HFFc6 (cell line): ENCODE measurements around the gene KLHL6. TPM values are rescaled to one million over a fixed set of nuclear protein-coding genes. Genes with fewer than 3 reads are reported as not detected.
"Not testable (repeated sequence)": the region's sequence is repeated elsewhere in the genome, so short reads cannot be mapped to it uniquely, and the experiment has no call there.

Experiments used
- DNase-seq: peaks from one replicate; pipeline ENCODE4 v3.0.0-alpha.2; 2018
- H3K27ac Mint-ChIP-seq: 2 replicates; pipeline ENCODE4 v1.8.0; 2020; ENCODE audit warnings: mild to moderate bottlenecking, mixed read lengths
- H3K27me3 Mint-ChIP-seq: 2 replicates; pipeline ENCODE4 v1.8.0; 2021; ENCODE audit warnings: mild to moderate bottlenecking, moderate library complexity, mixed read lengths; ENCODE audit not compliant: insufficient read depth
- H3K36me3 Mint-ChIP-seq: 2 replicates; pipeline ENCODE4 v1.8.0; 2021; ENCODE audit warnings: low read depth, mixed read lengths
- H3K4me1 Mint-ChIP-seq: 2 replicates; pipeline ENCODE4 v1.8.0; 2020; ENCODE audit warnings: low read depth, mixed read lengths
- H3K4me3 Mint-ChIP-seq: 2 replicates; pipeline ENCODE4 v1.8.0; 2020; ENCODE audit warnings: mild to moderate bottlenecking, moderate library complexity, mixed read lengths
- H3K9me3 Mint-ChIP-seq: 2 replicates; pipeline ENCODE4 v1.8.0; 2020; ENCODE audit warnings: mild to moderate bottlenecking, mixed read lengths
- CTCF ChIP-seq: fragments of 200-600 bp; sonication (generic); IDR thresholded peaks from 2 replicates; pipeline ENCODE4 v1.5.0; 2021; ENCODE audit warnings: antibody characterized with exemption, mild to moderate bottlenecking
- total RNA-seq, 6 experiments: library from RNA; stranded (reverse); fragmentation: NEBNext Ultra II Directional; extraction: Animal tissue kit (Norgen Biotek cat#: 25700); gene quantifications; 2 replicates in 1 of 6; 3 replicates in 5 of 6; pipeline ENCODE4 v1.2.3, GENCODE V29; 2021

KLHL6 gene
- total RNA-seq, 6 experiments from 2014 or later = not detected

GRCh38 chr3:183577346-183577745, 21.8 kb upstream of the KLHL6 start:
- Mint-ChIP-seq H3K4me3 (no peak overlapping the region), H3K4me1 (peaks cover 8% of the 10 kb centered on the region), H3K27ac (no peak overlapping the region), H3K36me3 (no peaks in the 10 kb centered on the region), H3K27me3 (peaks cover 28% of the 10 kb centered on the region), H3K9me3 (no peaks in the 10 kb centered on the region)
- no peak for TF ChIP-seq CTCF
- no peak for DNase-seq

GRCh38 chr3:183576487-183577107, 21.1 kb upstream of the KLHL6 start:
- peaks cover 30% of the 10 kb centered on the region for H3K27me3 Mint-ChIP-seq

GRCh38 chr3:183572935-183573334, 17.4 kb upstream of the KLHL6 start:
- H3K9me3 Mint-ChIP-seq = no peaks in the 10 kb centered on the region
- H3K27ac Mint-ChIP-seq = no peak overlapping the region
- H3K36me3 Mint-ChIP-seq = no peaks in the 10 kb centered on the region
- H3K4me3 Mint-ChIP-seq = no peak overlapping the region
- no peaks in the 10 kb centered on the region for H3K4me1 Mint-ChIP-seq
- H3K27me3 Mint-ChIP-seq = peaks cover 13% of the 10 kb centered on the region
- DNase-seq = no peak
- no peak for TF ChIP-seq CTCF

More at GRCh38 chr3:183576487-183577107, 21.1 kb upstream of the KLHL6 start:
- Mint-ChIP-seq H3K27ac (no peak overlapping the region), H3K9me3 (no peaks in the 10 kb centered on the region), H3K4me3 (no peak overlapping the region), H3K4me1 (peaks cover 8% of the 10 kb centered on the region), H3K36me3 (no peaks in the 10 kb centered on the region)
- DNase-seq = no peak
- TF ChIP-seq CTCF = no peak

- H3K36me3 Mint-ChIP-seq, H3K27ac Mint-ChIP-seq, H3K9me3 Mint-ChIP-seq, H3K4me3 Mint-ChIP-seq, DNase-seq, H3K4me1 Mint-ChIP-seq: not testable (repeated sequence)
- peaks cover 13% of the 10 kb centered on the region for H3K27me3 Mint-ChIP-seq
These were observed 14.7 kb upstream of the KLHL6 start for GRCh38 chr3:183570191-183570590.

GRCh38 chr3:183566880-183567279, 11.4 kb upstream of the KLHL6 start:
- no peaks in the 10 kb centered on the region for H3K4me1 Mint-ChIP-seq
- no peak overlapping the region for H3K27ac Mint-ChIP-seq
- no peaks in the 10 kb centered on the region for H3K36me3 Mint-ChIP-seq
- no peak overlapping the region for H3K4me3 Mint-ChIP-seq
- H3K9me3 Mint-ChIP-seq = no peaks in the 10 kb centered on the region
- DNase-seq = no peak
- peaks cover 15% of the 10 kb centered on the region for H3K27me3 Mint-ChIP-seq
- no peak for TF ChIP-seq CTCF

GRCh38 chr3:183564046-183564445, 8.5 kb upstream of the KLHL6 start:
- Mint-ChIP-seq H3K4me3 (no peak overlapping the region), H3K36me3 (no peaks in the 10 kb centered on the region), H3K27ac (no peak overlapping the region), H3K9me3 (no peaks in the 10 kb centered on the region), H3K27me3 (peaks cover 16% of the 10 kb centered on the region), H3K4me1 (no peaks in the 10 kb centered on the region)
- no peak for TF ChIP-seq CTCF
- DNase-seq = no peak
